GM12865 (cell line): ENCODE measurements around the gene NR1H3.

ENCODE experiments used
- DNase-seq: peaks from one replicate; pipeline ENCODE4 v3.0.0; 2010; ENCODE audit warnings: low read depth
- H3K4me3 ChIP-seq: 2 replicates; pipeline ENCODE4 v1.5.1; 2011; ENCODE audit warnings: mild to moderate bottlenecking, low read depth, low read length, control low read depth
- TF ChIP-seq, protein P1 (sequence below): IDR thresholded peaks from 2 replicates; pipeline ENCODE4 v1.5.1; 2011; ENCODE audit warnings: low read length, control low read depth, low read depth, inconsistent platforms; ENCODE audit not compliant: insufficient read depth; ENCODE audit errors: missing control alignments

NR1H3 gene

GRCh38 chr11:47318166-47318565 is 60.4 kb downstream of the NR1H3 start:
- DNase-seq = no peak
- TF ChIP-seq, protein P1, sequence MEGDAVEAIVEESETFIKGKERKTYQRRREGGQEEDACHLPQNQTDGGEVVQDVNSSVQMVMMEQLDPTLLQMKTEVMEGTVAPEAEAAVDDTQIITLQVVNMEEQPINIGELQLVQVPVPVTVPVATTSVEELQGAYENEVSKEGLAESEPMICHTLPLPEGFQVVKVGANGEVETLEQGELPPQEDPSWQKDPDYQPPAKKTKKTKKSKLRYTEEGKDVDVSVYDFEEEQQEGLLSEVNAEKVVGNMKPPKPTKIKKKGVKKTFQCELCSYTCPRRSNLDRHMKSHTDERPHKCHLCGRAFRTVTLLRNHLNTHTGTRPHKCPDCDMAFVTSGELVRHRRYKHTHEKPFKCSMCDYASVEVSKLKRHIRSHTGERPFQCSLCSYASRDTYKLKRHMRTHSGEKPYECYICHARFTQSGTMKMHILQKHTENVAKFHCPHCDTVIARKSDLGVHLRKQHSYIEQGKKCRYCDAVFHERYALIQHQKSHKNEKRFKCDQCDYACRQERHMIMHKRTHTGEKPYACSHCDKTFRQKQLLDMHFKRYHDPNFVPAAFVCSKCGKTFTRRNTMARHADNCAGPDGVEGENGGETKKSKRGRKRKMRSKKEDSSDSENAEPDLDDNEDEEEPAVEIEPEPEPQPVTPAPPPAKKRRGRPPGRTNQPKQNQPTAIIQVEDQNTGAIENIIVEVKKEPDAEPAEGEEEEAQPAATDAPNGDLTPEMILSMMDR = no peak
- H3K4me3 ChIP-seq = no peak overlapping the region
